HepG2 (cell line): ENCODE data around the gene HEBP1. TPM values are rescaled to one million over a fixed set of nuclear protein-coding genes. Genes with fewer than 3 reads are reported as not detected.

ENCODE experiments used
- ASH2L ChIP-seq: fragments of 300-600, 200-600 bp; sonication (generic); IDR thresholded peaks from 2 replicates; pipeline ENCODE4 v1.7.0; 2017; ENCODE audit warnings: low read depth, mild to moderate bottlenecking, moderate library complexity, mixed read lengths, low read length; ENCODE audit not compliant: insufficient read length
- CBX1 ChIP-seq: IDR thresholded peaks from one replicate; pipeline ENCODE4 v1.6.1; 2016; ENCODE audit warnings: antibody characterized with exemption, low read depth
- CENPX ChIP-seq: sonication (generic); formaldehyde crosslinking; IDR thresholded peaks from 2 replicates; pipeline ENCODE4 v1.9.0; 2021; ENCODE audit warnings: mild to moderate bottlenecking, missing genetic modification reagents, moderate library complexity
- DR1 ChIP-seq: sonication (generic); formaldehyde crosslinking; IDR thresholded peaks from 2 replicates; pipeline ENCODE4 v1.8.0; 2021; ENCODE audit warnings: mild to moderate bottlenecking, missing genetic modification reagents, inconsistent platforms
- ERF ChIP-seq: IDR thresholded peaks from 2 replicates; pipeline ENCODE4 v1.6.1; 2018; ENCODE audit warnings: missing biosample characterization, missing genetic modification reagents
- GABPA ChIP-seq, 2 experiments: IDR thresholded peaks; 2 replicates each; pipeline ENCODE4 v1.6.1; 2011 to 2016; ENCODE audit warnings: low read depth in 2 of 2, low read length in 1 of 2, missing biosample characterization in 1 of 2, missing genetic modification characterization in 1 of 2
- KLF16 ChIP-seq, 2 experiments: sonication (generic) in 1 of 2; formaldehyde crosslinking in 1 of 2; IDR thresholded peaks; 2 replicates each; pipeline versions ENCODE4 v1.6.1 to v1.8.0; 2016 to 2023; ENCODE audit warnings: missing genetic modification reagents in 2 of 2, missing compliant biosample characterization in 1 of 2
- MLX ChIP-seq: IDR thresholded peaks from 2 replicates; pipeline ENCODE4 v1.6.1; 2016
- MYPOP ChIP-seq: sonication (generic); formaldehyde crosslinking; IDR thresholded peaks from 2 replicates; pipeline ENCODE4 v1.8.1; 2023; ENCODE audit warnings: mild to moderate bottlenecking, moderate library complexity, missing genetic modification reagents
- SIN3A ChIP-seq: IDR thresholded peaks from 2 replicates; pipeline ENCODE4 v1.6.1; 2011; ENCODE audit warnings: low read depth, mild to moderate bottlenecking, control low read depth, low read length, borderline replicate concordance
- SYNCRIP ChIP-seq: fragments of 200-400 bp; formaldehyde crosslinking; IDR thresholded peaks from 2 replicates; pipeline ENCODE4 v1.6.1; 2018; ENCODE audit warnings: mild to moderate bottlenecking, low read depth, low read length; ENCODE audit not compliant: insufficient read depth
- TEAD3 ChIP-seq: optimal IDR thresholded peaks from 2 replicates; pipeline ENCODE3; 2016; ENCODE audit warnings: borderline replicate concordance
- TERF1 ChIP-seq: sonication (generic); formaldehyde crosslinking; IDR thresholded peaks from 2 replicates; pipeline ENCODE4 v1.8.0; 2022; ENCODE audit warnings: mild to moderate bottlenecking, missing genetic modification reagents, moderate library complexity
- ZNF136 ChIP-seq: sonication (generic); formaldehyde crosslinking; IDR thresholded peaks from 2 replicates; pipeline ENCODE4 v1.8.1; 2022; ENCODE audit warnings: low read depth, mild to moderate bottlenecking, moderate library complexity, missing genetic modification reagents
- ZNF296 ChIP-seq: sonication (generic); formaldehyde crosslinking; conservative IDR thresholded peaks from 2 replicates; pipeline ENCODE4 v1.5.0; 2020; ENCODE audit warnings: mild to moderate bottlenecking, missing genetic modification reagents
- ZNF331 ChIP-seq: sonication (generic); formaldehyde crosslinking; IDR thresholded peaks from 2 replicates; pipeline ENCODE4 v1.4.0; 2020; ENCODE audit warnings: missing genetic modification reagents
- ZNF337 ChIP-seq: sonication (generic); formaldehyde crosslinking; IDR thresholded peaks from 2 replicates; pipeline ENCODE4 v1.5.1; 2020; ENCODE audit warnings: missing genetic modification reagents, low read depth, mild to moderate bottlenecking, borderline replicate concordance
- ZNF383 ChIP-seq: sonication (generic); formaldehyde crosslinking; IDR thresholded peaks from 2 replicates; pipeline ENCODE4 v1.4.0; 2020; ENCODE audit warnings: missing genetic modification reagents, mild to moderate bottlenecking, borderline replicate concordance
- ZNF484 ChIP-seq: sonication (generic); formaldehyde crosslinking; IDR thresholded peaks from 2 replicates; pipeline ENCODE4 v1.5.1; 2020; ENCODE audit warnings: mild to moderate bottlenecking, low read depth, missing genetic modification reagents, borderline replicate concordance
- ZNF530 ChIP-seq: sonication (generic); formaldehyde crosslinking; IDR thresholded peaks from 2 replicates; pipeline ENCODE4 v1.5.0; 2020; ENCODE audit warnings: low read depth, mild to moderate bottlenecking, missing genetic modification reagents
- ZNF607 ChIP-seq: sonication (generic); formaldehyde crosslinking; IDR thresholded peaks from 2 replicates; pipeline ENCODE4 v1.5.1; 2020; ENCODE audit warnings: missing genetic modification reagents, mild to moderate bottlenecking, borderline replicate concordance
- ZNF841 ChIP-seq: sonication (generic); formaldehyde crosslinking; IDR thresholded peaks from 2 replicates; pipeline ENCODE4 v1.8.1; 2023; ENCODE audit warnings: missing genetic modification reagents, borderline replicate concordance
- ZSCAN25 ChIP-seq: sonication (generic); formaldehyde crosslinking; IDR thresholded peaks from 2 replicates; pipeline ENCODE4 v1.8.0; 2022; ENCODE audit warnings: mild to moderate bottlenecking, missing genetic modification reagents
- polyA plus RNA-seq, 8 experiments: library from polyadenylated mRNA; depleted of rRNA in 3 of 8; stranded (reverse) in 7 of 8; unstranded in 1 of 8; fragments of >200 nt; fragmentation: Illumina TruSeq in 4 of 8; extraction: Trizol in 4 of 8; gene quantifications; 2 replicates each; pipeline versions ENCODE4 v1.2.1 to v1.2.3, GENCODE V29; 2011 to 2016; ENCODE audit warnings: low read depth in 4 of 8, missing spikeins in 1 of 8, mixed read lengths in 1 of 8; ENCODE audit not compliant: insufficient read depth in 1 of 8
- total RNA-seq, 5 experiments: library from RNA; depleted of rRNA; stranded (reverse); fragments of >200 nt; fragmentation: Illumina TruSeq; extraction: Trizol; gene quantifications; 2 replicates each; pipeline ENCODE4 v1.2.3, GENCODE V29; 2016; ENCODE audit warnings: low read depth in 1 of 5
- TF ChIP-seq, protein P1 (sequence below): IDR thresholded peaks from 2 replicates; pipeline ENCODE4 v1.6.1; 2016; ENCODE audit warnings: missing compliant biosample characterization, missing genetic modification reagents, borderline replicate concordance

Gene HEBP1
- total and polyA plus RNA-seq, 2 of the 13 experiments (the other 11 are each of a cell fraction or from before 2014, with no cell fraction given) = 7.8 to 9.4 TPM

DNA sequence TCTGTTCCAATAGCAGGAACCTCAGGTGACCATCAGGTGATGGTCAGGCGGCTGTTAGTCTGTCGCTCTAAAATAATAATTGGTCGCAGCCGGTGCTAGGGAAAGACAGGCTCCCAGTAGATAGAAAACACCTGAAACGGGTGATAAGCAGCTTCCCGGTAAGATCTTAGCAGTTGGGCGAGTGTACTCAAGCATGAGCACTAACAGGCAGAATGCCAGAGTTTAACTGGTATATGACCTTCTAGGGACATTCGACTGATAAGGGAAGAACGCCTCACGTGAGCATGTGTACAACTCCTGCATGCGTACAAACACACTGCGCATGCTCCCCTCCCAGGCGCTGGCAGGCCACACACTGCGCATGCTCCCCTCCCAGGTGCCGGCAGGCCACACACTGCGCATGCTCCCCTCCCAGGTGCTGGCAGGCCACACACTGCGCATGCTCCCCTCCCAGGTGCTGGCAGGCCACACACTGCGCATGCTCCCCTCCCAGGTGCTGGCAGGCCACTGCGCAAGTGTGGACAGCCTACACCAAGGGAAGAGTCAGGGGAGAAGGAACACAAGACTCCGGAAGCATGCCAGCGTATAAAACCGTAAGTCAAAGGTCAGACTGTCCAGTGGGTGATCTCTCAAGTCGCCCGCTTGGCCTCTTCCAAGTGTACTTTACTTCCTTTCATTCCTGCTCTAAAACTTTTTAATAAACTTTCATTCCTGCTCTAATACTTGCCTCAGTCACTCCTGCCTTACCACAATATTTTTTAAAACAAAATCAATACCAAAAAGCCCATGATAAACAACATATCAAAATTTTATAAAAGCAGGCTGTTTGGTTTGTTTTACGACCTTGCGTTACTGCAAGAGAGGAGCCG lies 72.6 kb downstream of the HEBP1 start (continued):
- TF ChIP-seq MYPOP (peak; percentile 59; the same call in 1 of the 2 replicates), ZNF841 (no peak), ZNF136 (CRISPR knock-in tag) (no peak), GABPA (IDR thresholded peaks at IDR 0.05; ENCODE audit: low read depth, low read length) (no peak), GABPA (CRISPR knock-in tag; IDR thresholded peaks at IDR 0.05; ENCODE audit: low read depth) (peak; percentile 25; the same call in 1 of the 2 replicates), ZNF331 (CRISPR knock-in tag) (0 out of 2 replicates have a peak, but pooled peaks have one; percentile 26), ZSCAN25 (CRISPR knock-in tag) (no peak; the same call in 1 of the 2 replicates), ZNF383 (CRISPR knock-in tag) (no peak), SYNCRIP (no peak), ZNF337 (CRISPR knock-in tag) (no peak), ZNF607 (CRISPR knock-in tag) (no peak; the same call in 1 of the 2 replicates), CENPX (CRISPR knock-in tag) (no peak), ERF (CRISPR knock-in tag) (peak; percentile 62), TEAD3 (CRISPR knock-in tag) (peak; percentile 54), CBX1 (no peak), SIN3A (0 out of 2 replicates have a peak, but pooled peaks have one; percentile 25), DR1 (peak; percentile 65; the same call in 1 of the 2 replicates), MLX (CRISPR knock-in tag) (peak; percentile 45), ZNF530 (CRISPR knock-in tag) (no peak), KLF16 (CRISPR knock-in tag; IDR thresholded peaks at IDR 0.05) (peak in 1 of 2 experiments; percentile 77; a peak in 2 of 4 replicates), ZNF484 (CRISPR knock-in tag) (no peak), TERF1 (CRISPR knock-in tag) (no peak), ZNF296 (no peak), ASH2L (no peak)
- TF ChIP-seq, protein P1, sequence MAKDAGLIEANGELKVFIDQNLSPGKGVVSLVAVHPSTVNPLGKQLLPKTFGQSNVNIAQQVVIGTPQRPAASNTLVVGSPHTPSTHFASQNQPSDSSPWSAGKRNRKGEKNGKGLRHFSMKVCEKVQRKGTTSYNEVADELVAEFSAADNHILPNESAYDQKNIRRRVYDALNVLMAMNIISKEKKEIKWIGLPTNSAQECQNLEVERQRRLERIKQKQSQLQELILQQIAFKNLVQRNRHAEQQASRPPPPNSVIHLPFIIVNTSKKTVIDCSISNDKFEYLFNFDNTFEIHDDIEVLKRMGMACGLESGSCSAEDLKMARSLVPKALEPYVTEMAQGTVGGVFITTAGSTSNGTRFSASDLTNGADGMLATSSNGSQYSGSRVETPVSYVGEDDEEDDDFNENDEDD (CRISPR knock-in tag) = peak; percentile 49; the same call in 1 of the 2 replicates
